ENCODE results near the gene EPB41L4A. TPM values are rescaled to one million over a fixed set of nuclear protein-coding genes. Genes with fewer than 3 reads are reported as not detected.

Gene EPB41L4A
- total RNA-seq, 1 donor from 2014 or later, result 27.5 TPM

GRCh38 chr5:112142769-112143270, 276.3 kb downstream of the EPB41L4A start:
- TF ChIP-seq CTCF (IDR thresholded peaks at IDR 0.05), result no peak
- no peak for TF ChIP-seq POLR2AphosphoS5 (IDR thresholded peaks at IDR 0.05; ENCODE audit: insufficient read depth in 1 of 2, low read depth in 1 of 2)
- no peak for TF ChIP-seq POLR2A (IDR thresholded peaks at IDR 0.05)
- H3K4me3 ChIP-seq, result no peak overlapping the region
- intact Hi-C loops (cut with DNase I), result no loop called here
- H3K4me1 ChIP-seq, result no peaks in the 10 kb centered on the region
- no peaks in the 10 kb centered on the region for H3K27me3 ChIP-seq
- H3K27ac ChIP-seq, result no peak overlapping the region
- H3K36me3 ChIP-seq, result no peaks in the 10 kb centered on the region
- H3K9me3 ChIP-seq, result no peaks in the 10 kb centered on the region
- DNase-seq (ENCODE audit: extremely low spot score in 2 of 2), result no peak

GRCh38 chr5:112141582-112141981, 277.5 kb downstream of the EPB41L4A start:
- Histone ChIP-seq H3K27me3 (no peaks in the 10 kb centered on the region), H3K9me3 (no peaks in the 10 kb centered on the region), H3K4me3 (no peak overlapping the region), H3K27ac (no peak overlapping the region), H3K36me3 (no peaks in the 10 kb centered on the region), H3K4me1 (no peaks in the 10 kb centered on the region)
- TF ChIP-seq POLR2AphosphoS5 (IDR thresholded peaks at IDR 0.05; ENCODE audit: insufficient read depth in 1 of 2, low read depth in 1 of 2), result no peak
- no peak for TF ChIP-seq CTCF (IDR thresholded peaks at IDR 0.05)
- TF ChIP-seq POLR2A (IDR thresholded peaks at IDR 0.05), result no peak
- intact Hi-C loops (cut with DNase I), result no loop called here
- DNase-seq (ENCODE audit: extremely low spot score in 2 of 2), result no peak

GRCh38 chr5:112138526-112138925, 280.6 kb downstream of the EPB41L4A start:
- Histone ChIP-seq H3K9me3 (no peaks in the 10 kb centered on the region), H3K4me1 (no peaks in the 10 kb centered on the region), H3K4me3 (no peak overlapping the region), H3K27ac (no peak overlapping the region), H3K27me3 (no peaks in the 10 kb centered on the region), H3K36me3 (no peaks in the 10 kb centered on the region)
- TF ChIP-seq CTCF (IDR thresholded peaks at IDR 0.05), result no peak
- TF ChIP-seq POLR2AphosphoS5 (IDR thresholded peaks at IDR 0.05; ENCODE audit: insufficient read depth in 1 of 2, low read depth in 1 of 2), result no peak
- no peak for DNase-seq (ENCODE audit: extremely low spot score in 2 of 2)
- intact Hi-C loops (cut with DNase I), result no loop called here

DNA sequence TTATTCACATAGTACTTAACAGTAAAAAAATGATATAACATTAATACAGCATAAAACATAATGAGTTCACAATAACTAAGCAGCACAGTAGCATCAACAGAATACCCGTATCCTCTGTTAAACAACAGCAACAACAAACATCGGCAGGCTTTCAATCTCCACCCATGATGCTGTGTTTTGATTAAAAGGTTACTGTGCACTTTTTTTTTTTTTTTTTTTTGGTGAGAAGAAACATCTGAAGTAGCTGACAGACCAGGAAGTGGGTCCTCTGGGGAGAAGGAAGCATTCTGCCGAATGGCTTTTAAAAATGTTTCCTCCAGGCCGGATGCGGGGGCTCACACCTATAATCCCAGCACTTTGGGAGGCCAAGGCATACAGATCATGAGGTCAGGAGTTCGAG, 282.3 kb downstream of the EPB41L4A start:
- H3K27me3 ChIP-seq, result no peaks in the 10 kb centered on the region
- no peak overlapping the region for H3K4me3 ChIP-seq
- no peaks in the 10 kb centered on the region for H3K36me3 ChIP-seq
- intact Hi-C loops (cut with DNase I), result no loop called here
- DNase-seq (ENCODE audit: extremely low spot score in 2 of 2), result no peak
- H3K4me1 ChIP-seq, result no peaks in the 10 kb centered on the region
- H3K27ac ChIP-seq, result no peak overlapping the region
- TF ChIP-seq POLR2AphosphoS5 (IDR thresholded peaks at IDR 0.05; ENCODE audit: insufficient read depth in 1 of 2, low read depth in 1 of 2), result no peak
- TF ChIP-seq CTCF (IDR thresholded peaks at IDR 0.05), result no peak
- TF ChIP-seq POLR2A (IDR thresholded peaks at IDR 0.05), result no peak
- H3K9me3 ChIP-seq, result no peaks in the 10 kb centered on the region

DNA sequence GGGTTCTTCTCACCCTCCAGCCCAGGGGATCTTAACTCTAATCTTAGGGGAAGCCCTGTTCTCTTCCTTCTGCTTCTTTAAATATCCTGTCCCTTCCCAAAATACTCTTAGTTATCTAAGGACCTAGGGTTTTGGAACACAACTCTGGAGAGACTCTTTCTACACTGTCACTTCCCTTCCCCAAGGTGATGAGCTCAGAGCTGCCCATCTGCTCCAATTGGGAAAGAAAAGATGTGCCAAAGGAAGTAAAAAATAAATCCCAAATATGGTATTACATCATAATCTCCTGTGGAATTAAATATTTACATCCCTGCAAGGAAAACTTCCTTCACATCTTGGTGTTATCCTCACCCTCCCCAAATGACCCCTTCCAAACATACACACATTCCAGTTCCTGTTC, 291.2 kb downstream of the EPB41L4A start:
- DNase-seq (ENCODE audit: extremely low spot score in 2 of 2), result no peak
- no peaks in the 10 kb centered on the region for H3K27me3 ChIP-seq
- no peak overlapping the region for H3K4me3 ChIP-seq
- H3K36me3 ChIP-seq, result no peaks in the 10 kb centered on the region
- no peaks in the 10 kb centered on the region for H3K4me1 ChIP-seq
- intact Hi-C loops (cut with DNase I), result loop anchor here (2.0 kb wide), 1 partner anchor 425 kb away; no protein-coding TSS in a partner anchor
- no peaks in the 10 kb centered on the region for H3K9me3 ChIP-seq
- no peak overlapping the region for H3K27ac ChIP-seq
- TF ChIP-seq POLR2A (IDR thresholded peaks at IDR 0.05) (no peak), POLR2AphosphoS5 (IDR thresholded peaks at IDR 0.05; ENCODE audit: insufficient read depth in 1 of 2, low read depth in 1 of 2) (no peak), CTCF (IDR thresholded peaks at IDR 0.05) (no peak)
